Measurements from ENCODE around the gene OR2M2.

Gene OR2M2

DNA sequence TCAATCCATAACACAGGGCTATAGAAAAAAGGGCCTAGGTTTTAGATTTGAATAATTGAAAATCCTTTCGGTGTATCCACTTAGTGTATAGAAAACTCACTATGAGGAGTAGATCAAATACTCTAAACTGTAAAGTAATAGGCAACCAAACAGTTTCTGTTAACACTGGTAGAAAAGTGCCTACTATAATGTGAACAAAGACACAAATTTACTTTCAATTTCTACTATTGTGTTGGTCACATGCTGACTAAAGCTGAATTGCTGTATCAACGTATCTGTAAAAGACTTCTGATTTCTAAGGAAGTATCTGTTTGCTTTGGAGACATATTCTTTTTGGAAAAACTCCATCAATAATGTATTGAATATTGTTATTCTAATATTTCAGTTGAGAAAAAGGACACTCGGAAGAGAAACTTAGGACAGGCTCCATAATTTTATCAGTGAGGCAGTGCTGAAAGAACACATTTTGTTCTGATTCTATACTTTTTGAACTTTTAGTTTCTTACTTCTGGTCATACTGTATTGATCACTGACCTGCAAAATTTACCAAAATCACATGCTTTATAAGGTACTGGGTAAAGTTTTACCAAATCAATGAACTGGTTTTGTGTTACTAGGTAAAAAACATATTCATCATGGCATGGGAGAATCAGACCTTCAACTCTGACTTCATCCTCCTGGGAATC lies 30.0 kb upstream of the OR2M2 start, which contains the start of gene OR2M5:
Gene OR2M5, plus strand, starts transcription at position 636 of the 686 bp plus-strand sequence. Its CDS starts 0 bp downstream, at position 636.
- no peak for ATAC-seq
- TF ChIP-seq CREB5 (CRISPR knock-in tag; IDR thresholded peaks at IDR 0.05; ENCODE audit: low read depth) (no peak), BACH2 (CRISPR knock-in tag; IDR thresholded peaks at IDR 0.05; ENCODE audit: borderline replicate concordance) (no peak), ZNF70 (CRISPR knock-in tag; IDR thresholded peaks at IDR 0.05) (no peak), SNAI2 (CRISPR knock-in tag; IDR thresholded peaks at IDR 0.05) (no peak), GLIS3 (CRISPR knock-in tag; IDR thresholded peaks at IDR 0.05) (no peak), CSDC2 (CRISPR knock-in tag; IDR thresholded peaks at IDR 0.05) (no peak), ISL1 (CRISPR knock-in tag; IDR thresholded peaks at IDR 0.05) (no peak), TOX (CRISPR knock-in tag; IDR thresholded peaks at IDR 0.05; ENCODE audit: borderline replicate concordance) (no peak)

DNA sequence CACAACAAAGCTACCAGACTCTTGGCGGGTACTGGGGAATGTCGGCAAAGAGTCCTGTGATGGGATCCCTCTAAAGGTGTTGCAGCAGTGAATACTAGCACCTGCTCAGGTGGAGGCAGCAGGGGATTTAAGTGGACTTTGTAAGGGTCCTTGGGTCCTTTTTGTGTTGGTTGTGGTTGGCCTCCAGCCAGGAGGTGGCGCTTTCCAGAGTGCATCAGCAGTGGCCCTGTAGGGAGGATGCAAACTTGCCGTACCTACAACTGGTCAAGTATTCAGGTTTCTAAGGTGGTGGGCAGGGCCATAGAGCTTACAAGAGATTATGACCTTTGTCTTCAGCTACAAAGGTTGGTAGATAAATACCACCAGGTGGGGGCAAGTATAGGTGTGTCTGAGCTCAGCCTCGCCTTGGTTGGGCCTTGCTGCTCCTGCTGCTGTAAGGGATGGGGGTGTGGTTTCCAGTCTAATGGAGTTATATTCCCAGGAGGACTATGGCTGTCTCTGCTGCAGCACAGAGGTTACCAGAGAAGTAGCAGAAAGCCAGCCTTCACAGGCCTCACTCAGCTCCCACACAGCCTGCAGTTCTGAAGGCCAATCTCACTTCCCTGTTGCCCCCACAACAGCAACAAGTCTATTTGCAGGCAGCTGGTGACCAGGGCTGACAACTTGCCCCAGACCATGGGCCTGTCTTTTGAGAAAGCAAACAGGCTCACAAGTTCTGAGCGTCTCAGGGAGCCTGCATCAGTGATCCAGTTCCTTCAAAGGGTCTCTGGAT lies 22.4 kb upstream of the OR2M2 start:
- ATAC-seq, result no peak
- no peak for TF ChIP-seq TSHZ2 (CRISPR knock-in tag; IDR thresholded peaks at IDR 0.05)
- TF ChIP-seq BACH2 (CRISPR knock-in tag; IDR thresholded peaks at IDR 0.05; ENCODE audit: borderline replicate concordance), result no peak
- no peak for TF ChIP-seq TOX (CRISPR knock-in tag; IDR thresholded peaks at IDR 0.05; ENCODE audit: borderline replicate concordance)
- TF ChIP-seq ZFP30 (CRISPR knock-in tag; IDR thresholded peaks at IDR 0.05), result no peak
- TF ChIP-seq CSDC2 (CRISPR knock-in tag; IDR thresholded peaks at IDR 0.05), result no peak
- no peak for TF ChIP-seq ESRRG (CRISPR knock-in tag; IDR thresholded peaks at IDR 0.05)
- TF ChIP-seq CSRNP3 (CRISPR knock-in tag; IDR thresholded peaks at IDR 0.05), result no peak
- no peak for TF ChIP-seq RARB (CRISPR knock-in tag; IDR thresholded peaks at IDR 0.05)
- no peak for TF ChIP-seq ZNF70 (CRISPR knock-in tag; IDR thresholded peaks at IDR 0.05)
- no peak for TF ChIP-seq PPARA (CRISPR knock-in tag; IDR thresholded peaks at IDR 0.05; ENCODE audit: borderline replicate concordance)
- TF ChIP-seq, protein P1, sequence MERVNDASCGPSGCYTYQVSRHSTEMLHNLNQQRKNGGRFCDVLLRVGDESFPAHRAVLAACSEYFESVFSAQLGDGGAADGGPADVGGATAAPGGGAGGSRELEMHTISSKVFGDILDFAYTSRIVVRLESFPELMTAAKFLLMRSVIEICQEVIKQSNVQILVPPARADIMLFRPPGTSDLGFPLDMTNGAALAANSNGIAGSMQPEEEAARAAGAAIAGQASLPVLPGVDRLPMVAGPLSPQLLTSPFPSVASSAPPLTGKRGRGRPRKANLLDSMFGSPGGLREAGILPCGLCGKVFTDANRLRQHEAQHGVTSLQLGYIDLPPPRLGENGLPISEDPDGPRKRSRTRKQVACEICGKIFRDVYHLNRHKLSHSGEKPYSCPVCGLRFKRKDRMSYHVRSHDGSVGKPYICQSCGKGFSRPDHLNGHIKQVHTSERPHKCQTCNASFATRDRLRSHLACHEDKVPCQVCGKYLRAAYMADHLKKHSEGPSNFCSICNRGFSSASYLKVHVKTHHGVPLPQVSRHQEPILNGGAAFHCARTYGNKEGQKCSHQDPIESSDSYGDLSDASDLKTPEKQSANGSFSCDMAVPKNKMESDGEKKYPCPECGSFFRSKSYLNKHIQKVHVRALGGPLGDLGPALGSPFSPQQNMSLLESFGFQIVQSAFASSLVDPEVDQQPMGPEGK (CRISPR knock-in tag; IDR thresholded peaks at IDR 0.05; ENCODE audit: borderline replicate concordance), result no peak
- TF ChIP-seq GLIS3 (CRISPR knock-in tag; IDR thresholded peaks at IDR 0.05), result no peak
- TF ChIP-seq SNAI2 (CRISPR knock-in tag; IDR thresholded peaks at IDR 0.05), result no peak
- no peak for TF ChIP-seq TCF4 (CRISPR knock-in tag; IDR thresholded peaks at IDR 0.05; ENCODE audit: borderline replicate concordance)
- TF ChIP-seq ZC3H10 (CRISPR knock-in tag; IDR thresholded peaks at IDR 0.05), result no peak
- no peak for TF ChIP-seq ZNF8 (CRISPR knock-in tag; IDR thresholded peaks at IDR 0.05)
- TF ChIP-seq ZNF565 (CRISPR knock-in tag; conservative IDR thresholded peaks at IDR 0.05; ENCODE audit: low read depth), result no peak
- TF ChIP-seq ISL1 (CRISPR knock-in tag; IDR thresholded peaks at IDR 0.05), result no peak
- no peak for TF ChIP-seq OSR1 (CRISPR knock-in tag; IDR thresholded peaks at IDR 0.05)

DNA sequence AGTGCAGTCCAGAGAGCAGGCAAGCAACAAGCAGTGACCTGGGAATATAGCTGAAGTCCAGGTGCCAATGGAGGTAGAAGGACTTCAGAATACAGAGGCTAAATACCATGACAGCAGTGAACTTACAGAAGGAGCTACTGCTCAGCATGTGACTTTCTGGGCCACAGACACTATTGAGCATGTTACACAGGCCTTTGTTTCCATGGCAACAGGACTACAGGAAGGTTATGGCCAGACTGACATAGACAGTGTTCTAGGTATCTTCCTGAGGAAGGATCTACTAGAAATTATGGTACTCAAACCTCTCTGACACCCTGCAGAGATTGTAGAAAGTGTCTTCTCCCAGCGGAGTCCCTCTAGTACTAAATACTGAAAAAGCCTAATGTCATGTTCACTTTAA lies 18.7 kb upstream of the OR2M2 start:
- ATAC-seq, result no peak
- TF ChIP-seq, protein P1 (CRISPR knock-in tag; IDR thresholded peaks at IDR 0.05; ENCODE audit: borderline replicate concordance), result no peak
- TF ChIP-seq ZNF70 (CRISPR knock-in tag; IDR thresholded peaks at IDR 0.05) (no peak), ZNF565 (CRISPR knock-in tag; conservative IDR thresholded peaks at IDR 0.05; ENCODE audit: low read depth) (no peak), SNAI2 (CRISPR knock-in tag; IDR thresholded peaks at IDR 0.05) (no peak), TCF4 (CRISPR knock-in tag; IDR thresholded peaks at IDR 0.05; ENCODE audit: borderline replicate concordance) (no peak), ZC3H10 (CRISPR knock-in tag; IDR thresholded peaks at IDR 0.05) (no peak), BACH2 (CRISPR knock-in tag; IDR thresholded peaks at IDR 0.05; ENCODE audit: borderline replicate concordance) (no peak)

Measured in SK-N-SH treated with all-trans-retinoic acid at 6 μM for 48 hours (cell line).